Measurements from ENCODE around the gene RPP30.
"Not testable (repeated sequence)": the region's sequence is repeated elsewhere in the genome, so short reads cannot be mapped to it uniquely, and the experiment has no call there.

Gene RPP30

GRCh38 chr10:90880059-90880719, 8.4 kb downstream of the RPP30 start:
- H3K4me3 ChIP-seq (ENCODE audit: low read depth, low read length); H3K27me3 ChIP-seq (ENCODE audit: control insufficient read depth, insufficient read depth, low read length); H3K9me3 ChIP-seq (ENCODE audit: control insufficient read depth, insufficient read depth, low read length); H3K9ac ChIP-seq (ENCODE audit: low read depth, low read length); H3K4me1 ChIP-seq (ENCODE audit: control insufficient read depth, insufficient read depth, low read length): not testable (repeated sequence)
- H3K36me3 ChIP-seq (ENCODE audit: control insufficient read depth, insufficient read depth, low read length), result peaks cover 14% of the 10 kb centered on the region

DNA sequence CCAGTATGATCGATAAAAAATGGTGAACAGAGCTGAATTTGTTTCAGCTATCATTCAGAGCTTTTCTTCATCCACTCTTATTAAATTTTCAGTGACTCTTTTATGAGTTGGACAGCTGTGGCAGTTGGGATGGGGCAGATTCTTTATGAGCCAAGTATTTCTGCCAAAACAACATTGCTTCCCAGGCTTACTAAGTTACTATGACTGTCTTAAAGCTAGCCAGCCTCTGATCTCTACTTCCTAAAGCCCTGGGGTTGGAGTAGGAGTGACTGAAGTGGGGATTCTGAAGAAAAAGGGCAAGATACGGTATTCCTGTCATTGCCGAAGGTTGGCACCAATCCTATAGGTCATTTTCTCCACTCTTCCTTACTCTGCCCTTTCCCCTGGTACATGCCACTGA, 12.7 kb downstream of the RPP30 start:
- no peak overlapping the region for H3K4me3 ChIP-seq (ENCODE audit: low read depth, low read length)
- H3K36me3 ChIP-seq (ENCODE audit: control insufficient read depth, insufficient read depth, low read length), result peaks cover 13% of the 10 kb centered on the region
- no peaks in the 10 kb centered on the region for H3K9me3 ChIP-seq (ENCODE audit: control insufficient read depth, insufficient read depth, low read length)
- H3K27me3 ChIP-seq (ENCODE audit: control insufficient read depth, insufficient read depth, low read length), result no peaks in the 10 kb centered on the region
- H3K9ac ChIP-seq (ENCODE audit: low read depth, low read length), result no peak overlapping the region
- no peaks in the 10 kb centered on the region for H3K4me1 ChIP-seq (ENCODE audit: control insufficient read depth, insufficient read depth, low read length)

- Histone ChIP-seq H3K4me1 (ENCODE audit: control insufficient read depth, insufficient read depth, low read length) (no peaks in the 10 kb centered on the region), H3K9me3 (ENCODE audit: control insufficient read depth, insufficient read depth, low read length) (no peaks in the 10 kb centered on the region), H3K4me3 (ENCODE audit: low read depth, low read length) (no peak overlapping the region), H3K9ac (ENCODE audit: low read depth, low read length) (no peak overlapping the region), H3K27me3 (ENCODE audit: control insufficient read depth, insufficient read depth, low read length) (no peaks in the 10 kb centered on the region), H3K36me3 (ENCODE audit: control insufficient read depth, insufficient read depth, low read length) (peaks cover 13% of the 10 kb centered on the region)
Measured at GRCh38 chr10:90885176-90885575, 13.4 kb downstream of the RPP30 start.

DNA sequence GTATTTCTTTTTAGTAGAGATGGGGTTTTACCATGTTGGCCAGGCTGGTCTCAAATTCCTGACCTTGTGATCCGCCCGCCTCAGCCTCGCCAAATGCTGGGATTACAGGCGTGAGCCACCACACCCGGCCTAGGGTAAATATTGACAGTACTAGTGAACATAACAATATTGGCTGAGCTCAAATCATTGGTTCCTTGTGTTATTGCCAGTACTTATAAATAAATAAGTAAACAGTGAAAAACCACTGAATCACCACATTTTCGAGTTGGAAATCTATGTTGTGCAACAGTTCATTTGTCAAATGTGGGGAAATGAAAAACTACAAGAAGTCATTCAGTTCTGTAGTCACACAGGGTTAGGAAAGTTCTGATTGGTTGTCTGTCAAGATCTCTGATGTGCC, 15.8 kb downstream of the RPP30 start:
- H3K9me3 ChIP-seq (ENCODE audit: control insufficient read depth, insufficient read depth, low read length), result no peaks in the 10 kb centered on the region
- peaks cover 8% of the 10 kb centered on the region for H3K36me3 ChIP-seq (ENCODE audit: control insufficient read depth, insufficient read depth, low read length)
- H3K4me3 ChIP-seq (ENCODE audit: low read depth, low read length), result no peak overlapping the region

DNA sequence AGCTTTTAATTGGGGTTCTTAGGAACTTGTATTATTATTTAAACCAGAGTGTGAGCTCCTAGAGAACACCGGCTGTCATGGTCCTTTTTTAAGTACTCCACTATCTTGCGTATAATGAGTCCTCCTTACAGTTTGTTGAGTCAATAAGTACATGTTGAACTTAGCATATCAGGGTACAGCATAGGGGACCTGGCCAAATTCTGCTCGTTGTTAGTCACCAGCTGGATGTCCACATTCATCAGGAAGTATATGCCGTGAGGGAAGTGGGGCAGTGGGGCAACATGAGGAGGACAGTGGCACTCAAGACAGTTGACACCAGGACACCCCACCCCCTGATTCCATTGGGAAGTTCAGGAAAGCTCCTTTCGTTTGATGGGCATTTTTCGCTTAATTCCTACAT, 16.6 kb downstream of the RPP30 start:
- Histone ChIP-seq H3K36me3 (ENCODE audit: control insufficient read depth, insufficient read depth, low read length) (peaks cover 8% of the 10 kb centered on the region), H3K9ac (ENCODE audit: low read depth, low read length) (no peak overlapping the region), H3K9me3 (ENCODE audit: control insufficient read depth, insufficient read depth, low read length) (no peaks in the 10 kb centered on the region), H3K27me3 (ENCODE audit: control insufficient read depth, insufficient read depth, low read length) (no peaks in the 10 kb centered on the region), H3K4me1 (ENCODE audit: control insufficient read depth, insufficient read depth, low read length) (no peaks in the 10 kb centered on the region), H3K4me3 (ENCODE audit: low read depth, low read length) (no peak overlapping the region)

More for the DNA sequence above, 15.8 kb downstream of the RPP30 start:
- no peak overlapping the region for H3K9ac ChIP-seq (ENCODE audit: low read depth, low read length)
- H3K27me3 ChIP-seq (ENCODE audit: control insufficient read depth, insufficient read depth, low read length), result no peaks in the 10 kb centered on the region
- no peaks in the 10 kb centered on the region for H3K4me1 ChIP-seq (ENCODE audit: control insufficient read depth, insufficient read depth, low read length)

- no peaks in the 10 kb centered on the region for H3K4me1 ChIP-seq (ENCODE audit: control insufficient read depth, insufficient read depth, low read length)
- peaks cover 8% of the 10 kb centered on the region for H3K36me3 ChIP-seq (ENCODE audit: control insufficient read depth, insufficient read depth, low read length)
- no peaks in the 10 kb centered on the region for H3K9me3 ChIP-seq (ENCODE audit: control insufficient read depth, insufficient read depth, low read length)
- H3K9ac ChIP-seq (ENCODE audit: low read depth, low read length), result no peak overlapping the region
- no peaks in the 10 kb centered on the region for H3K27me3 ChIP-seq (ENCODE audit: control insufficient read depth, insufficient read depth, low read length)
- no peak overlapping the region for H3K4me3 ChIP-seq (ENCODE audit: low read depth, low read length)
Measured at GRCh38 chr10:90889636-90890035, 17.9 kb downstream of the RPP30 start.

DNA sequence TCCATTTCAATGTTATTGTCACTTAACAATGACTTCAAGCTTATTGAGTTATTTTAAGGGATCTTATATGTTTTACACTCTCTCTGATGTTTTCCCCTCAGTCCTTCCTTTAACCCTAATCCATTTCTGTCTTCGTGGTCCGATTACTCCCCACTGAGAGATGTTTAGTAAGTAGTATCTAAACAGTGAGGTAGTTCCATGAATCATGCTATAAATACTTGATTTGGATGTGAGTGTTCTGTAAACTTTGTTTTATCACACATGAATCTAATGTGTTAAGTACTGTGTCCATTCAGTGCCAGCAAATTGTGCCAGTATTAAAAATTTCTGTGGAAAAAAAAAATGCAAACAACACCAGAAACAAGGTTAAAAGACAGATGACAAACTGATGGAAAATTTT, 18.6 kb downstream of the RPP30 start:
- H3K9me3 ChIP-seq (ENCODE audit: control insufficient read depth, insufficient read depth, low read length), result no peaks in the 10 kb centered on the region
- peaks cover 8% of the 10 kb centered on the region for H3K36me3 ChIP-seq (ENCODE audit: control insufficient read depth, insufficient read depth, low read length)
- H3K4me1 ChIP-seq (ENCODE audit: control insufficient read depth, insufficient read depth, low read length), result no peaks in the 10 kb centered on the region
- no peaks in the 10 kb centered on the region for H3K27me3 ChIP-seq (ENCODE audit: control insufficient read depth, insufficient read depth, low read length)
- no peak overlapping the region for H3K4me3 ChIP-seq (ENCODE audit: low read depth, low read length)
- no peak overlapping the region for H3K9ac ChIP-seq (ENCODE audit: low read depth, low read length)

DNA sequence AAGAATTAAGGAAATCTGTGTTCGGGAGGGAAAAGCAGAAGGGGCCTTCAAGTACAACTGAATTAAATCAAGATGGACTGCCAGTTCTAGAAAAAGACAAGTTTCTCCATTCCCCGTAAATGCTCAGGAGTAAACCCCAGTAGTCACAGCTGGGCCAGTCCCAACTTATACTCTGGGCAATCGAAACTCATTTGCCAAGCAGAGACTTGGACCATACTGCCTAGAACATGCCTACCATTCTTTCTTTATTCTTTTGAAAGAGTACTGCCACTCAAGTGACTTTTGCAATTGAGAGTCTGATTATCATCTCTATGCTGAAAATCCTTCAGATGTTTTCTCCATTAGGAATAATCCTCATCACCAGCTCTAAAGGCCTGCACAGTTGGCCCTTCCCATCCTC, 21.4 kb downstream of the RPP30 start:
- Histone ChIP-seq H3K36me3 (ENCODE audit: control insufficient read depth, insufficient read depth, low read length) (peaks cover 3% of the 10 kb centered on the region), H3K4me3 (ENCODE audit: low read depth, low read length) (no peak overlapping the region), H3K9me3 (ENCODE audit: control insufficient read depth, insufficient read depth, low read length) (no peaks in the 10 kb centered on the region), H3K9ac (ENCODE audit: low read depth, low read length) (no peak overlapping the region), H3K4me1 (ENCODE audit: control insufficient read depth, insufficient read depth, low read length) (no peaks in the 10 kb centered on the region), H3K27me3 (ENCODE audit: control insufficient read depth, insufficient read depth, low read length) (no peaks in the 10 kb centered on the region)

DNA sequence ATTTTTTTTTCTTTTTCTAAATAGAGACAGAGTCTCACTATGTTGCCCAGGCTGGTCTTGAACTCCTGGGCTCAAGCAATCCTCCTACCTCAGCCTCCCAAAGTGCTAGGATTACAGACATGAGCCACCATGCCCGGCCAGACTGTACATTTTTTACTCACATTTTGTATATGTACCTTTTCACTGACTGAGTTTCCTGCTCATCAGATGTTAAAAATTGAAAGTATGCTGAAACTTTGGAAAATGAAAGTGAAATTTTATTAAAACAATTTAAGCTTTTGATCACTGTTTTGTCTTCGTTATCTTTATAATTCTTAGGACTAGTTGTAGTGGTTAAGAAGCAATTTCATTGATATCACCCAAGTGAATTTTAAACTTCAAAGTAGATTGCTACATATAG, 25.1 kb downstream of the RPP30 start:
- not testable (repeated sequence) for H3K27me3 ChIP-seq (ENCODE audit: control insufficient read depth, insufficient read depth, low read length); H3K4me1 ChIP-seq (ENCODE audit: control insufficient read depth, insufficient read depth, low read length); H3K9ac ChIP-seq (ENCODE audit: low read depth, low read length); H3K36me3 ChIP-seq (ENCODE audit: control insufficient read depth, insufficient read depth, low read length); H3K4me3 ChIP-seq (ENCODE audit: low read depth, low read length); H3K9me3 ChIP-seq (ENCODE audit: control insufficient read depth, insufficient read depth, low read length)

DNA sequence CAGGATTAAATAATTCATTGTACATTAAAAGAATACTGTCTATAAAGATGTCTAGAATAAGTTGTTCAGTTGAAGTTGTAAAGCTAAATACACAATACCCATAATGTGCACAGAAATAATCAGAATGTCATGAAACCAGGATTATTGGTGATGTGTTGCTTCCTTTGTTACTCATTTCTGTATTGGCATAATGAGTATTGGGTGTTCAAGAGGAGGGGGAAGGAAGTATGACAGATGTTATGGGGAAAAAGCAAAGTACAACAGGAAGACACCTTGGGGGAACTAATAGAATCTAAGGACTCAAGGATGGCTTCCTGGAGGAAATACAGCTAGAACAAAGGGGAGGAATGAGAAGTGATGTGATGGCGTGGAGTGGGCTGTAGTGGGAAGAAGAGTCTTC, 34.2 kb downstream of the RPP30 start:
- no peak overlapping the region for H3K4me3 ChIP-seq (ENCODE audit: low read depth, low read length)
- H3K9me3 ChIP-seq (ENCODE audit: control insufficient read depth, insufficient read depth, low read length), result no peaks in the 10 kb centered on the region
- H3K27me3 ChIP-seq (ENCODE audit: control insufficient read depth, insufficient read depth, low read length), result peaks cover 4% of the 10 kb centered on the region
- no peaks in the 10 kb centered on the region for H3K4me1 ChIP-seq (ENCODE audit: control insufficient read depth, insufficient read depth, low read length)
- H3K9ac ChIP-seq (ENCODE audit: low read depth, low read length), result no peak overlapping the region
- no peaks in the 10 kb centered on the region for H3K36me3 ChIP-seq (ENCODE audit: control insufficient read depth, insufficient read depth, low read length)

GRCh38 chr10:90906596-90906995, 34.8 kb downstream of the RPP30 start:
- Histone ChIP-seq H3K4me3 (ENCODE audit: low read depth, low read length) (no peak overlapping the region), H3K9ac (ENCODE audit: low read depth, low read length) (no peak overlapping the region), H3K9me3 (ENCODE audit: control insufficient read depth, insufficient read depth, low read length) (no peaks in the 10 kb centered on the region), H3K4me1 (ENCODE audit: control insufficient read depth, insufficient read depth, low read length) (no peaks in the 10 kb centered on the region), H3K27me3 (ENCODE audit: control insufficient read depth, insufficient read depth, low read length) (peaks cover 4% of the 10 kb centered on the region), H3K36me3 (ENCODE audit: control insufficient read depth, insufficient read depth, low read length) (no peaks in the 10 kb centered on the region)

DNA sequence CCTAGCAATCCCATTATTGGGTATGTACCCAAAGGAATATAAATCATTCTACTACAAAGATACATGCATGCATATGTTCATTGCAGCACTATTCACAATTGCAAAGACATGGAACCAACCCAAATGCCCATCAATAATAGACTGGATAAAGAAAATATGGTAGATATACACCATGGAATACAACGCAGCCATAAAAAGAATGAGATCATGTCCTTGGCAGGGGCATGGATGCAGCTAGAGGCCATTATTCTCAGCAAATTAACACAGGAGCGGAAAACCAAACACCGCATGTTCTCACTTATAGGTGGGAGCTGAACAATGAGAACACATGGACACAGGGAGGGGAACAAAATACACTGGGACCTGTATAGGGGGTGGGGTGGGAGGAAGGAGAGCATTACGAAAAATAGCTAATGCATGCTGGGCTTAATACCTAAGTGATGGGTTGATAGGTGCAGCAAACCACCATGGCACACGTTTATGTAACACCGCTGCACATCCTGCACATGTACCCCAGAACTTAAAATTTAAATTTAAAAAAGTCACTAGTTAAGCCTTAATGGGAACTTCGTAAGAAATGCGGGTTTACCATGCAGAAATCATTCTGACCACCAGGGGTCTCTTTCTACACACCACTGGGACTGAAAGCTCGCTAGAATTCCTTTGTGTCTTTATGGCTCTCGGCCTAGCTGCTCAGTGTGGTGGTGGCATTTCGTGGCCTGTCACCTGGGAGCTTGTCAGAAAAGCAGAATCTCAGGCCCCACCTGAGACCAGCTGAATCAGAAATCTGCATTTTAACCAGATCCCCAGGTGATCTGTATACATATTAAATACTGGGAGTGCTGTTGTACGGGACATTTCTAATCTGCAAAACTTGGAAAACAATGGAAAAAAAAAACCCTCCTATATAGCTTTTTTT, 39.6 kb downstream of the RPP30 start:
- Histone ChIP-seq H3K36me3 (ENCODE audit: control insufficient read depth, insufficient read depth, low read length) (no peaks in the 10 kb centered on the region), H3K4me3 (ENCODE audit: low read depth, low read length) (no peak overlapping the region), H3K9me3 (ENCODE audit: control insufficient read depth, insufficient read depth, low read length) (no peaks in the 10 kb centered on the region), H3K4me1 (ENCODE audit: control insufficient read depth, insufficient read depth, low read length) (no peaks in the 10 kb centered on the region), H3K9ac (ENCODE audit: low read depth, low read length) (no peak overlapping the region), H3K27me3 (ENCODE audit: control insufficient read depth, insufficient read depth, low read length) (peaks cover 49% of the 10 kb centered on the region)
